Tracheal epithelial cell (primary cell): ENCODE data around the gene FREM2. TPM values are rescaled to one million over a fixed set of nuclear protein-coding genes. Genes with fewer than 3 reads are reported as not detected.

Experiments
- total RNA-seq: library from RNA; depleted of rRNA; stranded (reverse); fragments of >200 nt; gene quantifications from 2 replicates; pipeline ENCODE4 v1.2.1, GENCODE V29; 2014

The FREM2 gene
- total RNA-seq = under 0.01 and 0.24 TPM in 2 replicates

GRCh38 chr13:38686577-38687245 lies at the start of gene FREM2:
Gene FREM2 (plus strand): TSS chr13:38687077. CDS start chr13:38687345, 268 bp downstream.

